Measurements from ENCODE around the gene UQCR11. TPM values are rescaled to one million over a fixed set of nuclear protein-coding genes. Genes with fewer than 3 reads are reported as not detected.

UQCR11 gene
- total RNA-seq, 4 donors from 2014 or later = 55.0 to 76.8 (median 73.8) TPM

- no peak for TF ChIP-seq CTCF (IDR thresholded peaks at IDR 0.05; ENCODE audit: low read depth)
Observed at GRCh38 chr19:1624458-1624857, 19.2 kb upstream of the UQCR11 start.

- no peak for TF ChIP-seq CTCF (IDR thresholded peaks at IDR 0.05; ENCODE audit: low read depth)
Observed at GRCh38 chr19:1622541-1622940, 17.3 kb upstream of the UQCR11 start.

- TF ChIP-seq CTCF (IDR thresholded peaks at IDR 0.05; ENCODE audit: low read depth) = no peak
Observed at GRCh38 chr19:1622007-1622406, 16.7 kb upstream of the UQCR11 start.

GRCh38 chr19:1621574-1621973 is 16.3 kb upstream of the UQCR11 start:
- TF ChIP-seq CTCF (IDR thresholded peaks at IDR 0.05; ENCODE audit: low read depth) = no peak

- TF ChIP-seq CTCF (IDR thresholded peaks at IDR 0.05; ENCODE audit: low read depth) = no peak
Observed at GRCh38 chr19:1621021-1621420, 15.8 kb upstream of the UQCR11 start.

- no peak for TF ChIP-seq CTCF (IDR thresholded peaks at IDR 0.05; ENCODE audit: low read depth)
Observed at GRCh38 chr19:1620502-1620901, 15.2 kb upstream of the UQCR11 start.

- no peak for TF ChIP-seq CTCF (IDR thresholded peaks at IDR 0.05; ENCODE audit: low read depth)
Observed at GRCh38 chr19:1619703-1620102, 14.4 kb upstream of the UQCR11 start.

- no peak for TF ChIP-seq CTCF (IDR thresholded peaks at IDR 0.05; ENCODE audit: low read depth)
Observed at GRCh38 chr19:1619094-1619439, 13.8 kb upstream of the UQCR11 start.
